Measurements from ENCODE around the gene LFNG.

Gene LFNG

DNA sequence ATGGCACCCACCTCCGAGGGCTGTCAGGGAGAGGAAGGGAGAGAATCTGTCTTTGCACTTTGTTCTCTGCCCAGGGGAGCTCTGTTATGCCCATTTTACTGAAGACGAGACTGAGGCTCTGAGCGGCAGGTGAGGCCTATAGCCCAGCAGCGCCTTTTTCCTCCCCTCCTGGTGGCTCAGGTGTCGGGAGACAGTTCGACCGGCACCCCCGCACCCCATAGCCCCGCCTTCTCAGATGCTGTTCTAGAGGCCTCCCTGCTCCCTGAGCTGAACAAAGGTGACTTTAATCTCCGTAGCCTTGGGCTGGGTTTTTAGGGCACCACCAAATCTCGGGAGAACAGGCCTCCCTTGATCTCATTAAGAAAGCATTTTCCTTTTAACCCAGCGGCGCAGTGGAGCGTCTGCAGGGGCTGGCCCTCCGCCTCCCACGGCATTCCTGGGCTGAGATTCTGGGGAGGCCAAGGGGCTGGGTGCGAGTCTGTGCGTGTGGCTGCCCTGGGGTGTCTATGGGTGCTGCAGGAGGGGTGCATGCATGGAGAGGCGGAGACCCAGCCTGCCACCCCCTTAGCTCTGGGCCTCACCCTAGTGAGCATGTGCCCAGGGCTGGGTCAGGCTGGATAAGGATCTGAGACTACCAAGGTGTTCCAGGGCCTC lies 3.3 kb downstream of the LFNG start:
- Histone ChIP-seq H3K27me3 (ENCODE audit: insufficient read depth, poor library complexity, severe bottlenecking) (no peaks in the 10 kb centered on the region), H3K4me1 (ENCODE audit: insufficient read depth, poor library complexity, severe bottlenecking) (peaks cover 40% of the 10 kb centered on the region), H3K27ac (ENCODE audit: poor library complexity, severe bottlenecking) (peak overlapping the region; percentile 95), H3K4me3 (ENCODE audit: severe bottlenecking) (no peak overlapping the region), H3K36me3 (ENCODE audit: low read depth) (no peaks in the 10 kb centered on the region), H3K9me3 (ENCODE audit: severe bottlenecking) (no peaks in the 10 kb centered on the region)
- peak; percentile 56 for ATAC-seq (ENCODE audit: low read depth)
- TF ChIP-seq, protein P1, sequence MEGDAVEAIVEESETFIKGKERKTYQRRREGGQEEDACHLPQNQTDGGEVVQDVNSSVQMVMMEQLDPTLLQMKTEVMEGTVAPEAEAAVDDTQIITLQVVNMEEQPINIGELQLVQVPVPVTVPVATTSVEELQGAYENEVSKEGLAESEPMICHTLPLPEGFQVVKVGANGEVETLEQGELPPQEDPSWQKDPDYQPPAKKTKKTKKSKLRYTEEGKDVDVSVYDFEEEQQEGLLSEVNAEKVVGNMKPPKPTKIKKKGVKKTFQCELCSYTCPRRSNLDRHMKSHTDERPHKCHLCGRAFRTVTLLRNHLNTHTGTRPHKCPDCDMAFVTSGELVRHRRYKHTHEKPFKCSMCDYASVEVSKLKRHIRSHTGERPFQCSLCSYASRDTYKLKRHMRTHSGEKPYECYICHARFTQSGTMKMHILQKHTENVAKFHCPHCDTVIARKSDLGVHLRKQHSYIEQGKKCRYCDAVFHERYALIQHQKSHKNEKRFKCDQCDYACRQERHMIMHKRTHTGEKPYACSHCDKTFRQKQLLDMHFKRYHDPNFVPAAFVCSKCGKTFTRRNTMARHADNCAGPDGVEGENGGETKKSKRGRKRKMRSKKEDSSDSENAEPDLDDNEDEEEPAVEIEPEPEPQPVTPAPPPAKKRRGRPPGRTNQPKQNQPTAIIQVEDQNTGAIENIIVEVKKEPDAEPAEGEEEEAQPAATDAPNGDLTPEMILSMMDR (IDR thresholded peaks at IDR 0.05; ENCODE audit: poor library complexity, severe bottlenecking), result no peak
- DNase-seq (ENCODE audit: low spot score), result peak; percentile 90

DNA sequence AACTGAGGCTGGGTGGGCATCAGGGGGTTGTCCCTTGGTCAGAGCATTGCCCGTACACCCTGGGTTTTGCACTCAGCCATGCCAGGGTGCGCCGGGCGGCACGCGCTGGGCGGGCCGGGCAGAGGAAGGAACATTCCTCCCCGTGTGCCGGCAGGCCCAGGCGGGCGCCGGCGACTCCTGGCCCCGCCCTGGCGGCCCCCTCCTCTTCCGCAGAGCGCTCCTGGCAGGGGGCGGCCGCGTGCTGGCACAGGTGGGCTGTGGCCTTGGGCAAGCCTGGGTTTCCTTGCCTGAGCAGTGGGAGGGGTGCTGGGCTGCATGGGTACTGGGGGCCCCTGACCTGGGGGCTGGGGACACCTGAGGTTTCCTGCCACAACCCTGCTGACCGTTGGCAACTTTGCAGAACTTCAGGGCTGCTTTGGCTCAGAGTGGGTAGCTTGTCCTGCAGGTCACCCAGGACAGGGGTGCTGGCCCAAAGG lies 3.9 kb downstream of the LFNG start:
- no peak for DNase-seq (ENCODE audit: low spot score)
- H3K4me1 ChIP-seq (ENCODE audit: insufficient read depth, poor library complexity, severe bottlenecking), result peaks cover 45% of the 10 kb centered on the region
- peak overlapping the region; percentile 95 for H3K27ac ChIP-seq (ENCODE audit: poor library complexity, severe bottlenecking)
- TF ChIP-seq, protein P1 (IDR thresholded peaks at IDR 0.05; ENCODE audit: poor library complexity, severe bottlenecking), result peak; percentile 4
- no peak overlapping the region for H3K4me3 ChIP-seq (ENCODE audit: severe bottlenecking)
- no peaks in the 10 kb centered on the region for H3K27me3 ChIP-seq (ENCODE audit: insufficient read depth, poor library complexity, severe bottlenecking)
- no peaks in the 10 kb centered on the region for H3K36me3 ChIP-seq (ENCODE audit: low read depth)
- H3K9me3 ChIP-seq (ENCODE audit: severe bottlenecking), result no peaks in the 10 kb centered on the region
- ATAC-seq (ENCODE audit: low read depth), result peak; percentile 52

DNA sequence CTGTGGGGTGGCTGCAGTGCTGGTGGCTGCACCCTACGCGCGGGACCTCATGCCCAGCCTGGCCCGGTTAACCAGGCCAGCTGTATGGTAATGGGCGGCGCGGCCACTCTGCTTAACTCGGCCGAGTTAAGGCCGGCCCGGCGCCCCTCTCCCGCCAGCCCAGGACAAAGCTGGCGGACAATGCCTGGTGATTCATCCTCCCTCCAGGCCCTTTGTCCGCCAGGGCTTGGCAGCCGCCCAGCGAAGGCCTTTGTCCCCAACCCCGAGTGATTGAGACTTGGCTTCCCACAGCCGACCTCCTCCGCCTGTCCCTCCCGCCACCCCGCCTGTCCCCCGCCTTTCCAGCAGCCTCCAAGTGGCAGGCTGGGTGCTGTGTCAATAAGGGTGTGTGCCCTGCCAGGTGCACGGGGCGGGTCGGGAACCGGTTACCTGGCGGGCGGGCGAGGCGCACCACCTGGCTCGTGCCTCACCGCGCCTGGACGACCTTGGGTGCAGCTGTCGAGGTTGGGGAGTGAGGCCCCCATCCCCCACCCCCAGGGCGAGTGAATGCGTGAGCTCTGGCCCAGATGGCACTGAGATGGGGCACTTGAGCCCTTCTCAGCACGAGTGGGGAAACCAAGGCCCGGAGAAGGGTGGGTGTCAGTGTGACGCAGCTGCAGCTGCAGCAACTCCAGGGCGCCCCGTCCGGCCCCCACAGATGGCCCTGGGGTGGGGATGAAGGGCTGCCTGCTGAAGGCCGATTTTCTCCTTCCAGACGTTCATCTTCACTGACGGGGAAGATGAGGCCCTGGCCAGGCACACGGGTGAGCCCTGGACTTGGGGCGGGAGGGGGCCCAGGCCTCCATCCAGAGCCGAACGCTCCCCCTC lies 4.6 kb downstream of the LFNG start:
- Histone ChIP-seq H3K9me3 (ENCODE audit: severe bottlenecking) (no peaks in the 10 kb centered on the region), H3K36me3 (ENCODE audit: low read depth) (no peaks in the 10 kb centered on the region), H3K4me1 (ENCODE audit: insufficient read depth, poor library complexity, severe bottlenecking) (peaks cover 51% of the 10 kb centered on the region), H3K27ac (ENCODE audit: poor library complexity, severe bottlenecking) (peak overlapping the region; percentile 95), H3K27me3 (ENCODE audit: insufficient read depth, poor library complexity, severe bottlenecking) (no peaks in the 10 kb centered on the region), H3K4me3 (ENCODE audit: severe bottlenecking) (no peak overlapping the region)
- peak; percentile 28 for ATAC-seq (ENCODE audit: low read depth)
- DNase-seq (ENCODE audit: low spot score), result no peak
- TF ChIP-seq, protein P1 (IDR thresholded peaks at IDR 0.05; ENCODE audit: poor library complexity, severe bottlenecking), result no peak

DNA sequence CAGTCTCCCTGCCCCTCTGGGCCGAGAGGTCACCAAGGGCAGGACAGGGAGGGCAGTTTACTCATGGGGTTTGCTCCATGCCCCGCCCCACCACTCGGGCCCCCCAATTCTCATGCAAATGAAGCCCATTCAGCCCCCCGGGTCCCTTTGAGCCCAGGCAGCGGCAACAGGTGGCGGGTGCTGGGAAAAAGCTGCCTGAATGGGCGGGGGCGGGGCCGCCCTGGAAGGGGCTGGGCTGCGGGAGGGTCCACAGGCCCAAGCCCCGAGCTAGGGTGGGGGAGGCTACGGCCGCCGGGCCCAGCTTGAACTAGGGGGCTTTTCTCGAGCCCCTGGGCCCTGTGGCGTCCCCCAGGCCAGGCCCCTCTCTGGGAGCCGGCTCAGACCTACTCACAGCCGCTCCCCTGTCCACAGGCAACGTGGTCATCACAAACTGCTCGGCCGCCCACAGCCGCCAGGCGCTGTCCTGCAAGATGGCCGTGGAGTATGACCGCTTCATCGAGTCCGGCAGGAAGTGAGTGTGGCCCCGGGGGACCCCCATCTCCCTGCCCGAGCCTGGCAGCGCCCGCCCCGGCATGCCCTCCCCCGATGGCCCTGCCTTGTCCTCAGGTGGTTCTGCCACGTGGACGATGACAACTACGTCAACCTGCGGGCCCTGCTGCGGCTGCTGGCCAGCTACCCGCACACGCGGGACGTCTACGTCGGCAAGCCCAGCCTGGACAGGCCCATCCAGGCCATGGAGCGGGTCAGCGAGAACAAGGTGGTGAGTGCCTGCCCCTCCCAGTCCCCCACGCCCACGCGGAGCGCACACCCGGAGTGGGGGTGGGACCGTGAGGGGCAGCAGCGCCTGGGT lies 5.5 kb downstream of the LFNG start:
- Histone ChIP-seq H3K27ac (ENCODE audit: poor library complexity, severe bottlenecking) (peak overlapping the region; percentile 95), H3K36me3 (ENCODE audit: low read depth) (no peaks in the 10 kb centered on the region), H3K9me3 (ENCODE audit: severe bottlenecking) (no peaks in the 10 kb centered on the region), H3K4me1 (ENCODE audit: insufficient read depth, poor library complexity, severe bottlenecking) (peaks cover 59% of the 10 kb centered on the region), H3K27me3 (ENCODE audit: insufficient read depth, poor library complexity, severe bottlenecking) (no peaks in the 10 kb centered on the region), H3K4me3 (ENCODE audit: severe bottlenecking) (no peak overlapping the region)
- DNase-seq (ENCODE audit: low spot score), result no peak
- no peak for ATAC-seq (ENCODE audit: low read depth)
- TF ChIP-seq, protein P1 (IDR thresholded peaks at IDR 0.05; ENCODE audit: poor library complexity, severe bottlenecking), result no peak

Measured in RWPE2 (cell line).